Activated T-cell treated with anti-CD3 and anti-CD28 coated beads, Interleukin-2, amount 50 U/mL, for 24 hours (primary cell): ENCODE results near the gene SEC31A.
A peak's percentile ranks its signal among the peaks of the same experiment; 100 is the strongest.

ENCODE experiments used
- DNase-seq: peaks from one replicate; pipeline ENCODE4 v3.0.0-alpha.2; 2020
- H3K27ac Mint-ChIP-seq: 2 replicates; pipeline ENCODE4 v1.8.0; 2020; ENCODE audit warnings: mild to moderate bottlenecking, mixed read lengths
- H3K27me3 Mint-ChIP-seq: 2 replicates; pipeline ENCODE4 v1.8.0; 2020; ENCODE audit warnings: mixed read lengths
- H3K36me3 Mint-ChIP-seq: 2 replicates; pipeline ENCODE4 v1.8.0; 2020; ENCODE audit warnings: low read depth, mixed read lengths
- H3K4me1 Mint-ChIP-seq: 2 replicates; pipeline ENCODE4 v1.8.0; 2020; ENCODE audit warnings: low read depth, mixed read lengths
- H3K4me3 Mint-ChIP-seq: 2 replicates; pipeline ENCODE4 v1.8.0; 2020; ENCODE audit warnings: mild to moderate bottlenecking, moderate library complexity, mixed read lengths
- H3K9me3 Mint-ChIP-seq: 2 replicates; pipeline ENCODE4 v1.8.0; 2020; ENCODE audit warnings: mixed read lengths

SEC31A gene

DNA sequence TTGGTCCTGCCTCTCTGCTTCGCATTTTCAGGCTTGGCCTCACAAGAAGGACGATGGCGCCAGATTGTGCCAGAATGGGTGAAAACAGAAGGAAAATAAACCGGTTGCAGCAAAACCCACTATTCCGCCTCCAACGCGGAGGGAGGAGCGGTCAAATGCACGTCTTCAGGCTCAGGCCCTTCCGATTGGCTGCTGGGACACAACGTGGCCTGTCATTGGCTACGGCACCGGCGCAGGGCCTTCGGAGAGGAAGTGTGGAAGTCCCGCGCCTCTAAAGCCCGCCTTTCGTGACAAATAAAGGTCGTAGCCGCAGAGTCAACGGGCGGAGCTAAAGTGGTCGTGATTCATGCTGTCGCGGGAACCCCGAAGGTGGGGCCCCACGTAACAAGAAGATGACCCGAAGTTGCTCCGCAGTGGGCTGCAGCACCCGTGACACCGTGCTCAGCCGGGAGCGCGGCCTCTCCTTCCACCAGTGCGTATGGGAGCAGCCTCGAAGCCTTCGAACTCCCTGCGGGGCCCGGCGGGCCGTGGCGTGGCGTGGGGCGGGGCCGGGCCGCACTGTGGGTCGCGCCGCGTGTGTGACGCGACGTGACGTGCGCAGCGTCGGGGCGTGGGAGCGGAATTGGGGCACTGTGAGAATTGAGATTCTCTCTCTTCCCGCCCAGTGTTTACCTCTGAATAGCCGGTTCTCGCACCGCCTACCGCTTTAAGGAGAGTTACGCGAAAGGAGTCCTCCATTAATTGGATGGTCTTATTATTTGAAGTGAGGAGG is 9.6 kb upstream of the SEC31A start, which contains the start of gene THAP9:
TSS of gene THAP9 (plus strand) at position 325 of the 772 bp plus-strand sequence. CDS start at position 393, 68 bp downstream.
- Mint-ChIP-seq H3K4me1 (peaks cover 57% of the 10 kb centered on the region), H3K4me3 (no peak within 1 kb of the TSS), H3K9me3 (no peaks in the 10 kb centered on the region), H3K36me3 (peaks cover 18% of the 10 kb centered on the region), H3K27me3 (no peaks in the 10 kb centered on the region), H3K27ac (no peak within 1 kb of the TSS)
- DNase-seq: peak; percentile 95

DNA sequence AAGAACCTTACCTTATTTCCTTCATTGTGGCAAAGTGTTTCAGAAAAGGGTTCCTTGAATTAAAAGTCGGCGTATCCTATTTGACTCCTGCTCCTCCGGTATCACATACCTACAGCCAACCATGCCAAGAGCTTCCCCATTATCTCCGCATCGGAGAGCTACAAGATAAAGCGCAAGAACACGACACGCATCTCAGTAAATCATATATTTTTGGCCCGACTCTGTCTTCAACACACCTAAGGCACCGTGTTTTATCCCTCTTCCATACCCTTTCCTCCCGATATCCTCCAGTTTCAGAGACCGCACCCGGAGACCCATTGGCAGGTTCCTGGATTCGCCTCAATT is 9.1 kb upstream of the SEC31A start:
- Mint-ChIP-seq H3K4me1 (peaks cover 53% of the 10 kb centered on the region), H3K27ac (no peak overlapping the region), H3K4me3 (no peak overlapping the region), H3K36me3 (peaks cover 23% of the 10 kb centered on the region), H3K27me3 (no peaks in the 10 kb centered on the region), H3K9me3 (no peaks in the 10 kb centered on the region)
- no peak for DNase-seq

DNA sequence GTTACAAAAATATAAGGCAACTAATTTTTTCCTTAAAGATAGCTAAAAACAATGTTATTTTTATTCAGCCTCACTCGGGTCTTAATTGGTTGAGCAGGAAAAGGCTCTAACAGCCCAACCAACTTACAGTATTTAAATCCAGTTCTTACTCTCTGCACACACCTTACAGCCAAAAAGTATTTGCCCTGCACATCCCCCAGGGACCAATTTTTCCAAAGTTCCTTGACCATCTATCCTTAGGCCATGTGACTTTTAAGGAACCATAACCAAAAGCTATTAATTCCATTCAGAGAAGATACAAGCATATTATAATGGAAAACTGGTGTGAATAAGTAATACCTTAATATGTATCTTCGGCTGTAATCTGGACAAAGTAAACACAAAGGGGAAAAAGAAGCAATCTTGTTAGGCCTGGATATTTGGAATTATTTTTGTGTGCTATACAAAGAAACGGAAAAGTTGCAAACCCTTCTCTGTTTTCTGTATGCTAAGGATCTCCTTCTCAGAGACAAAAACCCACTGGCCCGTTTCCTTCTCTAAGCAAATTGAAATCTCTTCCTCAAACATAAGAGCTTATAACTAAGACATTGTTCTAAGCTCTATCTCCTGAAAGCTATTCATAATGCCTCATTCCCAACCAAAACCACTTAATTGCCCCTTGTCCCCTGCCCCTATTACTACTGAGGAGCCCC is 8.6 kb upstream of the SEC31A start:
- Mint-ChIP-seq H3K36me3 (peaks cover 28% of the 10 kb centered on the region), H3K27me3 (no peaks in the 10 kb centered on the region), H3K9me3 (no peaks in the 10 kb centered on the region), H3K27ac (no peak overlapping the region), H3K4me1 (peaks cover 53% of the 10 kb centered on the region), H3K4me3 (no peak overlapping the region)
- DNase-seq: no peak

DNA sequence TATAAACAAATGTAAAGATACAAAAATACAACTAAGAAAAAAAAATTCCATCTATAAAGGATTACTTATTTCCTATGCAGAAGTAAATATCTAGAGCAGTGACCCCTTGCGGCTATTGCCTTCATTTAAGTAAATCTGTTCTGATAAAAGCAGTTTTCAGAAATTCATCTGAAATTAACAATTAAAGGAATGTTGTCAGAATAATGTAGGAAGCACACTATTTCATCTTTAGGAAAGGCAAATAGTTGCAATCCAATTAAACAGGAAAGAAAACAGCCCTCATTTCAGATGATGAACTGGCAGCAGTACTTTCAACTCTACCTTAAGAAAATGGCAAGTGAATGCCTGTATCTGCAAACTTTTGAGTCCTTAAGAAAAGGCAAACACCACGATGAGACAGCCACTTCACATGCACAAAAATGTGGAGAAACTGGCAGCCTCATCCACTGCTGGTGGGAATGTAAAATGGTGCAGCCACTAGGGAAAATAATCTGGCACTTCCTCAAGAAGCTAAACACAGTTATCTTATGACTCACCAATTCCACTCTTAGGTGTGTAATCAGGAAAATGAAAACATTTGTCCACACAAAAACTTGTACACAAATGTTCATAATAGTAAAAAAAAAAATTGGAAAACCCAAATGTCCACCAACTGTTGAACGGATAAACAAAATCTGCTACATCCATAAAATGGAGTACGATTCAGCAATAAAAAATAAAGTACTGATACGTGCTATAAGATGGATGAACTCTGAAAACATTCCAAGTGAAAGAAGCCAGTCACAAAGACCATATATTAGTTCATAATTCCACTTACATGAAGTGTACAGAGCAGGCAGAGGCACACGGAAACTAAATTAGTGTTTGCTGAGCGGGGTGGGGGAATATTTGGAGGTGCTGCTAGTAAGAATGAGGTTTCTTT is 7.6 kb upstream of the SEC31A start:
- no peak for DNase-seq
- H3K4me3 Mint-ChIP-seq: no peak overlapping the region
- H3K27ac Mint-ChIP-seq: no peak overlapping the region
- peaks cover 37% of the 10 kb centered on the region for H3K36me3 Mint-ChIP-seq
- peaks cover 52% of the 10 kb centered on the region for H3K4me1 Mint-ChIP-seq
- no peaks in the 10 kb centered on the region for H3K9me3 Mint-ChIP-seq
- no peaks in the 10 kb centered on the region for H3K27me3 Mint-ChIP-seq

DNA sequence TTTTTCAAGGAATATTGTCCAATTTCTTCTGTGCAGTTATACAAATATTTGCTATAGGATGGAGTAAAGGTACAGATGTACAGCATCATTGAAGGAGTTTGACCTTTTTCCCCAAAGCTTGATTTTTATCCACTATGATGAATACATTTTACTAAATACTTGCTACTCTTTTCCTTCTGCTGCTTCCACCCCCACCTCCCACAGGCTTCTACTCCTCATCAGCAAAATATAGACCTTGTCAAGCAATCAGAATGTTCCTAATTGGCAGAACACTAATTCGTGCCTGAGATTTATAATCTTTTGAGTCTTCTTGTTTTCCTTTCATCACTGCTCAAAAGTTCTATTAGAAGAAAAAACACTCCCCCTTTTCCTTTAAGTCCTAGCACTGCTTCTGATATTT is 5.8 kb upstream of the SEC31A start:
- H3K27ac Mint-ChIP-seq: peak overlapping the region; percentile 79
- H3K9me3 Mint-ChIP-seq: no peaks in the 10 kb centered on the region
- no peaks in the 10 kb centered on the region for H3K27me3 Mint-ChIP-seq
- peaks cover 52% of the 10 kb centered on the region for H3K4me1 Mint-ChIP-seq
- peaks cover 50% of the 10 kb centered on the region for H3K36me3 Mint-ChIP-seq
- no peak for DNase-seq
- H3K4me3 Mint-ChIP-seq: no peak overlapping the region

DNA sequence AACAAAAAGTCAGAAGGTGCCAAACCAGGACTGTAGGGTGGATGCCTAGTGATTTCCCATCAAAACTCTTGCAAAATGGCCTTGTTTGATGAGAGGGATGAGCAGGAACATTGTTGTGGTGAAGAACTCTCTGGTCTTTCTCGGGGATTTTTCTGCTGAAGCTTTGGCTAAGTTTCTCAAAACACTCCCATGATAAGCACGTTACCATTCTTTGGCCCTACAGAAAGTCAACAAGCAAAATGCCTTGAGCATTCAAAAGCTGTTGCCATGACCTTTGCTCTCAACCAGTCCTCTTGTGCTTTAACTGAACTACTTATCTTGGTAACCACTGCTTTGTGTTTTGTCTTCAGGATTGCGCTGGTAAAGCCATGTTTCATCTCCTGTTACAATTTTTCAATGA is 3.0 kb upstream of the SEC31A start:
- DNase-seq: no peak
- Mint-ChIP-seq H3K9me3 (no peaks in the 10 kb centered on the region), H3K4me1 (peaks cover 59% of the 10 kb centered on the region), H3K27me3 (no peaks in the 10 kb centered on the region), H3K36me3 (peaks cover 73% of the 10 kb centered on the region), H3K27ac (peak overlapping the region; percentile 48), H3K4me3 (no peak overlapping the region)

DNA sequence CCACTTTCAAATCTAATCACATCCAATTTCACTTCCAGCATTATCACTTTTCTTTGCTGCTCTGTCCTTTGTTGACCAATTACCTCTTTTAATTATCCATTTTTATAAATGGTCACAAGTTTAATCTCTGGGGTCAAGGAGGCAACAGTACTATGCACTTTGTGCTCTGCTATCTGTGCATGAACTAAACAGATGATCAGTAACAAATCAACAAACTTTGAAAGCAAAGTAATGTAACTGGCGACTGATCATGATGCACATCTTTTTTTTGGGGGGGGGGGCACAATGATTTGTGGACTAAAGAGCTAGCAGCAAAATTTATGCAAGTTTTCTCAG is 1.5 kb upstream of the SEC31A start:
- Mint-ChIP-seq H3K4me1 (peaks cover 53% of the 10 kb centered on the region), H3K4me3 (no peak overlapping the region), H3K36me3 (peaks cover 78% of the 10 kb centered on the region), H3K27ac (peak overlapping the region; percentile 96), H3K9me3 (no peaks in the 10 kb centered on the region), H3K27me3 (no peaks in the 10 kb centered on the region)
- no peak for DNase-seq

DNA sequence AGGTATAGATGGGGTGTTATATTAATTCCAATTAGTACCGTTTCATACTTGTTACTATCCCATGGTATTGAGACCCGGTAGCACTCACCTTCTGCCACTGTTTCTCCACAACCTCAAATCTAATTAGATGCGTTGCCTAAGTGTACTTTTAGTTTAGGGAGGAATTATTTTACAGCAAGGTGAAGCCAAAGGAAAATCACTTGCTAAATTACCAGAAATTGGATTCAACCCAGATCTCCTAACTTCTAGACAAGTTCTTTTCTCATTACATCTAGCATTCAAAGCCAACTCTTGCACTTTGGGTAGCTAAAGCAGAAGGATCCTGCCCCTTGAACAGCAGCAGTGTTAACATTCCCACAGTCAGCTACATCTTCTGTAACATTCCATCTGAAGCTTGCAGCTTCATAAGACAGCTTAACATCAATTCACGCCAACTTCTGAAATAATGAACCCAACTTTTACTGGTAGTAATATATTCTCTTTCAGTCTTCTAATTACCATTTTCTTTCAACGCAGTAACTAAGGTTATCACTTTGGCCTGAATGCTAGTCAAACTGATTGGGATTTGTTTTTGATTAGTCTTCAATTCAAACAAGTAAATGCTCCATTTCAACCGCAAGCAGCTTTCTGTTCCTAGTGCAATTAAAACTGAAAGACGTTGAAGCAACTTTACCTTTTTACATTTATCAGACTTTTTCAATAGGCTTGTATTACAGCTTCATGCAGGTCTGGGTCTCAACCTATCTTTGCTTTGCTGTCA is 934 bp upstream of the SEC31A start:
- Mint-ChIP-seq H3K27me3 (no peaks in the 10 kb centered on the region), H3K4me3 (peak overlapping the region; percentile 85), H3K9me3 (no peaks in the 10 kb centered on the region), H3K27ac (peak overlapping the region; percentile 96), H3K36me3 (peaks cover 76% of the 10 kb centered on the region), H3K4me1 (peaks cover 53% of the 10 kb centered on the region)
- DNase-seq: no peak

DNA sequence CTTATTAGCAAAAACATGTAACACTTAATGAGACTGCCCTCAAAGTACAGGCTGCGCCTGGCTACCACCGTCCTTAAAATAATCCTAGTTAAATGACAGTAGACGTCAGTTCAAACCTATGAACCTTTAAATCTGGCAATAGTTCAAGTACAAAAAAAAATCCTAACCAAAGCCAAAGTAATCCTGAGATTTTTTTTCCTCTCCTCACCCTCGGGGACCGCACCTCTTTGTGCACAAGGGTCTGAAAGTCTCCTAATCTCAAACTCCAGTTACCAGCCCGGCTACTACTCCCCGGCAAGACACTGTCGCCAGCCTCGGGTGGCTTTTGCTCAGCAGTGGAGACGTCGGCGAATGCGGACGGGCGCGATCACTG is 439 bp downstream of the SEC31A start:
- Mint-ChIP-seq H3K27me3 (no peaks in the 10 kb centered on the region), H3K36me3 (peaks cover 69% of the 10 kb centered on the region), H3K27ac (peak overlapping the region; percentile 96), H3K9me3 (no peaks in the 10 kb centered on the region), H3K4me3 (peak overlapping the region; percentile 85), H3K4me1 (peaks cover 56% of the 10 kb centered on the region)
- DNase-seq: no peak

DNA sequence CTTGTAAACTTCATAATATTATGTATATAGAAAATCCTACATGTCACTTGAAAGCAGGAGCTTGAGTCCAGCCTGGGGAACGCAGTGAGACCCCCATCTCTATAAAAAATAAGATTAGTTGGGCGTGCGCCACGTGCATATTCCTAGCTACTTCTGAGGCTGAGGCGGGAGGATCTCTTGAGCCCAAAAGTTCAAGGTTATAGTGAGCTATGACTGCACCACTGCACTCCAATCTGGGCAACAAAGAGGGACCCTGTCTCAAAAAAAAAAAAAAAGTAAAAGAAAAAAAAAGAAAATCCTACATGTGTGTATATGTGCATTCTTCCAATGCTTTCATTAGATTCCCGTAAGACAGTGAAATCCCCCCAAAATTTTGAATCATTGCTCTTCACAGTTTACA is 1.7 kb downstream of the SEC31A start:
- Mint-ChIP-seq H3K27ac (peak overlapping the region; percentile 96), H3K9me3 (no peaks in the 10 kb centered on the region), H3K4me3 (peak overlapping the region; percentile 85), H3K4me1 (peaks cover 58% of the 10 kb centered on the region), H3K27me3 (no peaks in the 10 kb centered on the region), H3K36me3 (peaks cover 60% of the 10 kb centered on the region)
- DNase-seq: no peak

DNA sequence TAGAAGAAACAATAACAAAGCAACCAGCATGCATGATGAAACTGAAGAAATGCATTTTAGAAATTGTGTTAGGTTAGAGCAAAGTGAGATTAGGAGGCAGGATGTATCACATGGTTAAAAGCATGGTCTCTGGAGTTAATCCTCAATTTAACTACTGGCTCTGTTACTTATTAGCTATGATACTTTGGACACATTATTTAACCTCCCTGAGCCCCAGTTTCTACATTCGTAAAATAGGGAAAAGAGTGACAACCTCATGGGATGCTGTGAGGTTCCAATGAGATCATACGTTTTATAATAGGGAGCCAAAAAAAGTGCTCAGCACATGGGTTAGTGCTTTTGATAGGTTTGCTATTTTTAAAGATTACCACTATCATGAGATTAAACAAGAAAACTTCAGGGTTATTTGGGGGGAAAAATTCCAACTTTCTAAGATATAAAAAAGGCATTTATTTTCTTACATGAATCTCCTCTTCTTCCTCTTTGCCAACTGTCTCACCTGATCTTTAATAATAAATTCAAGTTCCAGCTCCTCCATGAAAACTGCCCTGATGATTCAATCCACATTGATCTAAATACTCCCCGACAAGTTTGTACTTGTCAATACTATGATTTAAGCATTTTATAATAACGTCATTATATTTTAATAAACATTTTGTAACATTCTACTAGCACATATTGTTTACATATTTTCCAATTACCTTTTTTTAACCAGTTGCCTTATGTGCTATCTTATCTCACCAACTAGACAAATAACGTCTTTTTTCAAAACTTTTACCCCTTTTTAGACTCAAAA is 4.6 kb downstream of the SEC31A start:
- no peaks in the 10 kb centered on the region for H3K9me3 Mint-ChIP-seq
- no peak overlapping the region for H3K4me3 Mint-ChIP-seq
- H3K36me3 Mint-ChIP-seq: peaks cover 49% of the 10 kb centered on the region
- no peak overlapping the region for H3K27ac Mint-ChIP-seq
- no peaks in the 10 kb centered on the region for H3K27me3 Mint-ChIP-seq
- peaks cover 49% of the 10 kb centered on the region for H3K4me1 Mint-ChIP-seq
- no peak for DNase-seq

DNA sequence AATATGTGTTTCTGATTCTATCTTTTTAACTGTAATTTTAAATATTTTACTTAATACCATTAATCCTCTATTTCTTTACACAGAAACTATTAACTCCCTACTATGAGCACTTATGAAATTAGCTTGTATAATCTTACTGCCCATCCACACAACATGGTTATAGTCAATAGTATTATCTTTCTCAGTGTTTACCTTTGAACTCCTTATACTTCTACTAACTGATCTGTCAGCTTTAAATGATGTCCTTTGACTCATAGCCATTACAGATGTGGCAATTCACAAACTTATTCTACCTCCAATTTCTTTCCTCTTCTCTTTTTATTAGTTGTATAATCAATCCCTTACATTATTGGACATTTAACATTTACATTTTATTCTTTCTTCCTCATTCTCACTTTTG is 5.5 kb downstream of the SEC31A start:
- H3K27me3 Mint-ChIP-seq: no peaks in the 10 kb centered on the region
- H3K36me3 Mint-ChIP-seq: peaks cover 47% of the 10 kb centered on the region
- H3K9me3 Mint-ChIP-seq: no peaks in the 10 kb centered on the region
- peaks cover 49% of the 10 kb centered on the region for H3K4me1 Mint-ChIP-seq
- no peak overlapping the region for H3K27ac Mint-ChIP-seq
- no peak for DNase-seq
- no peak overlapping the region for H3K4me3 Mint-ChIP-seq

DNA sequence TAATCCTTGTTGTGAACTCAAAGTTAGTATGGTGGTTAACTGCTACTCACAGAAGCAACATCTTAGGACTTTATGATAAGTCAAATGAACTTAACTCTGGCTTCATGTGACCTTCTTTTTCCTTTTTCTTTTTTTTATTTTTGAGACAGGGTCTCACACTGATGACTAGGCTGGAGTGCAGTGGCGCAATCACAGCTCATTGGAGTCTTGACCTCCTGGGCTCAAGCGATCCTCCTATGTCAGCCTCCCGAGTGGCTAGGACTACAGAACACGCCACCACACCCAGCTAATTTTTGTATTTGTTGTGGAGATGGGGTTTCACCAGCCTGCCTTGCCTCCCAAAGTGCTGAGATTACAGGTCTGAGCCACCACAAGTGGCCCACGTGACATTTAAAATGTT is 22.4 kb downstream of the SEC31A start:
- Mint-ChIP-seq H3K27me3 (no peaks in the 10 kb centered on the region), H3K4me3 (no peak overlapping the region), H3K9me3 (no peaks in the 10 kb centered on the region), H3K36me3 (peaks cover 85% of the 10 kb centered on the region), H3K27ac (no peak overlapping the region), H3K4me1 (peaks cover 28% of the 10 kb centered on the region)
- no peak for DNase-seq
